Bronchial epithelial cell (primary cell): ENCODE results near the gene SLC31A2. TPM values are rescaled to one million over a fixed set of nuclear protein-coding genes. Genes with fewer than 3 reads are reported as not detected.

Source experiments
- DNase-seq: peaks from one replicate; pipeline ENCODE4 v3.0.0-alpha.2; 2010; ENCODE audit warnings: low read depth
- FAIRE-seq: peaks from 2 replicates; lab custom pipeline; 2011; peaks lifted over from hg19 to GRCh38; lab: Jason Lieb, UNC
- H3K27me3 ChIP-seq: 2 replicates; pipeline ENCODE4 v1.5.1; 2011; ENCODE audit warnings: low read length; ENCODE audit not compliant: control insufficient read depth, insufficient read depth
- H3K36me3 ChIP-seq: 2 replicates; pipeline ENCODE4 v1.5.1; 2011; ENCODE audit warnings: low read length; ENCODE audit not compliant: control insufficient read depth, insufficient read depth
- H3K4me3 ChIP-seq: 2 replicates; pipeline ENCODE4 v1.5.1; 2011; ENCODE audit warnings: mild to moderate bottlenecking, low read depth, low read length, control low read depth
- CTCF ChIP-seq: IDR thresholded peaks from 2 replicates; pipeline ENCODE4 v1.5.1; 2011; ENCODE audit warnings: mild to moderate bottlenecking, moderate library complexity, low read length, control low read depth, inconsistent platforms; ENCODE audit not compliant: insufficient read depth, severe bottlenecking
- total RNA-seq: library from RNA; depleted of rRNA; stranded (reverse); fragments of >200 nt; gene quantifications from 2 replicates; pipeline ENCODE4 v1.2.1, GENCODE V29; 2014

Gene SLC31A2
- total RNA-seq, 1 donor from 2014 or later = 42.6 TPM

GRCh38 chr9:113185271-113185670 is 34.5 kb downstream of the SLC31A2 start:
- DNase-seq = no peak
- H3K36me3 ChIP-seq = peaks cover 14% of the 10 kb centered on the region

GRCh38 chr9:113186137-113186755 is 35.4 kb downstream of the SLC31A2 start:
- no peak for DNase-seq
- Histone ChIP-seq H3K36me3 (peaks cover 13% of the 10 kb centered on the region), H3K27me3 (no peaks in the 10 kb centered on the region), H3K4me3 (no peak overlapping the region)
- no peak for FAIRE-seq
- no peak for TF ChIP-seq CTCF

More at GRCh38 chr9:113185271-113185670, 34.5 kb downstream of the SLC31A2 start:
- TF ChIP-seq CTCF = no peak
- Histone ChIP-seq H3K4me3 (no peak overlapping the region), H3K27me3 (no peaks in the 10 kb centered on the region)
- no peak for FAIRE-seq

- DNase-seq = peak; percentile 97
- peak; percentile 95 for FAIRE-seq
- no peak for TF ChIP-seq CTCF
Measured at GRCh38 chr9:113187929-113188595, 37.3 kb downstream of the SLC31A2 start.

GRCh38 chr9:113192455-113192854 is 41.6 kb downstream of the SLC31A2 start:
- Histone ChIP-seq H3K27me3 (no peaks in the 10 kb centered on the region), H3K36me3 (peaks cover 4% of the 10 kb centered on the region), H3K4me3 (no peak overlapping the region)
- no peak for DNase-seq
- FAIRE-seq = no peak
- TF ChIP-seq CTCF = no peak

More at GRCh38 chr9:113187929-113188595, 37.3 kb downstream of the SLC31A2 start:
- H3K4me3 ChIP-seq = no peak overlapping the region
- peaks cover 8% of the 10 kb centered on the region for H3K36me3 ChIP-seq
- H3K27me3 ChIP-seq = no peaks in the 10 kb centered on the region

GRCh38 chr9:113199683-113200329 is 49.0 kb downstream of the SLC31A2 start:
- no peak overlapping the region for H3K4me3 ChIP-seq
- no peaks in the 10 kb centered on the region for H3K27me3 ChIP-seq
- peaks cover 7% of the 10 kb centered on the region for H3K36me3 ChIP-seq
- TF ChIP-seq CTCF = no peak
- DNase-seq = no peak
- FAIRE-seq = no peak
